Activated CD4-positive, alpha-beta memory T cell treated with anti-CD3 and anti-CD28 coated beads, Interleukin-2, amount 10 ng/mL, durations not matched to agents 7 days and 5 days (primary cell): ENCODE data around the gene VPS37B. TPM values are rescaled to one million over a fixed set of nuclear protein-coding genes. Genes with fewer than 3 reads are reported as not detected.

Experiments
- total RNA-seq, 2 experiments: library from RNA; stranded (reverse); gene quantifications; one replicate each; pipeline ENCODE4 v1.2.3, GENCODE V29; 2021

The VPS37B gene
- total RNA-seq, 2 experiments from 2014 or later, result 27.1 to 27.7 TPM

Other genes with a start within 250 kb of the VPS37B start
- not detected for gene HCAR2, start 192.8 kb downstream of the VPS37B start, total RNA-seq
- not detected for gene HCAR3, start 179.3 kb downstream of the VPS37B start, total RNA-seq
- under 1 TPM; 0.28 to 0.30 TPM for gene HCAR1, start 165.3 kb downstream of the VPS37B start, total RNA-seq
- 10 to 100 TPM; 52.5 to 55.9 TPM for gene DENR, start 143.3 kb downstream of the VPS37B start, total RNA-seq
- under 1 TPM; 0.40 to 0.48 TPM for gene CCDC62, start 121.6 kb downstream of the VPS37B start, total RNA-seq
- gene HIP1R, start 60.7 kb downstream of the VPS37B start, total RNA-seq, result 10 to 100 TPM; 23.4 to 24.7 TPM
- gene ABCB9, start 70.3 kb upstream of the VPS37B start, total RNA-seq, result 1 to 10 TPM; 3.2 to 3.3 TPM
- gene OGFOD2, start 79.1 kb upstream of the VPS37B start, total RNA-seq, result 10 to 100 TPM; 24.7 to 25.4 TPM
- 100 to 1,000 TPM; 166 to 175 TPM for gene ARL6IP4, start 84.6 kb upstream of the VPS37B start, total RNA-seq